IMR-90 (cell line): ENCODE measurements around the gene LPO. TPM values are rescaled to one million over a fixed set of nuclear protein-coding genes. Genes with fewer than 3 reads are reported as not detected.

Experiments used
- ATAC-seq: fragments of 200-7000 bp; cut with Tn5 transposase; 2 replicates; pipeline ENCODE4 v1.9.1; 2020; ENCODE audit warnings: low read depth, mild to moderate bottlenecking, moderate library complexity
- BruUV-seq: library from RNA; stranded (reverse); fragments of 400-500 nt; replicated peaks from 2 replicates; lab custom pipeline; 2021; lab: Mats Ljungman, UMichigan
- CTCF ChIA-PET: fragments of 300-600 bp; formaldehyde crosslinking; extraction: SDS; loops from one replicate; lab custom pipeline; 2021; ENCODE audit warnings: antibody characterized with exemption; lab: Yijun Ruan, JAX
- POLR2A ChIA-PET: fragments of 300-600 bp; sonication (Branson Sonifier 250); formaldehyde crosslinking; loops from one replicate; lab custom pipeline; 2022; ENCODE audit warnings: antibody characterized with exemption; ENCODE audit not compliant: unreplicated experiment; lab: Charles Lee
- DNase-seq: peaks from one replicate; pipeline ENCODE4 v3.0.0; 2013
- H2AFZ ChIP-seq: replicated peaks from 2 replicates; pipeline ENCODE3; 2013; ENCODE audit warnings: low read length, mild to moderate bottlenecking; ENCODE audit not compliant: poor library complexity
- H2AK5ac ChIP-seq: 2 replicates; pipeline ENCODE4 v1.6.1; 2013; ENCODE audit warnings: low read depth, low read length, inconsistent platforms
- H2AK9ac ChIP-seq: replicated peaks from 2 replicates; pipeline ENCODE3; 2013; ENCODE audit warnings: mild to moderate bottlenecking, low read depth, low read length, moderate library complexity; ENCODE audit not compliant: poor library complexity
- H2BK120ac ChIP-seq: 2 replicates; pipeline ENCODE4 v1.6.1; 2013; ENCODE audit warnings: low read depth, low read length, inconsistent platforms
- H2BK15ac ChIP-seq: 3 replicates; pipeline ENCODE4 v1.6.1; 2013; ENCODE audit warnings: low read depth, low read length, inconsistent platforms
- H2BK20ac ChIP-seq: 2 replicates; pipeline ENCODE4 v1.6.1; 2013; ENCODE audit warnings: low read depth, mild to moderate bottlenecking, inconsistent platforms, low read length, moderate library complexity
- H2BK5ac ChIP-seq: 2 replicates; pipeline ENCODE4 v1.6.1; 2013; ENCODE audit warnings: mild to moderate bottlenecking, low read depth, low read length, inconsistent platforms; ENCODE audit not compliant: poor library complexity, severe bottlenecking
- H3K14ac ChIP-seq: replicated peaks from 2 replicates; pipeline ENCODE4 v1.6.1; 2013; ENCODE audit warnings: low read depth, low read length, inconsistent platforms
- H3K18ac ChIP-seq: 2 replicates; pipeline ENCODE4 v1.6.1; 2013; ENCODE audit warnings: low read depth, low read length, control low read depth
- H3K23ac ChIP-seq: 2 replicates; pipeline ENCODE4 v1.6.1; 2013; ENCODE audit warnings: low read depth, low read length, inconsistent platforms
- H3K27ac ChIP-seq: 2 replicates; pipeline ENCODE4 v1.5.1; 2013; ENCODE audit warnings: mild to moderate bottlenecking, control low read depth, low read length; ENCODE audit not compliant: insufficient read depth
- H3K27me3 ChIP-seq: 2 replicates; pipeline ENCODE4 v1.6.1; 2013; ENCODE audit warnings: low read length; ENCODE audit not compliant: control insufficient read depth, insufficient read depth
- H3K36me3 ChIP-seq: 2 replicates; pipeline ENCODE4 v1.6.1; 2013; ENCODE audit warnings: low read length, mixed read lengths; ENCODE audit not compliant: control insufficient read depth, insufficient read depth
- H3K4ac ChIP-seq: 2 replicates; pipeline ENCODE4 v1.6.1; 2013; ENCODE audit warnings: low read depth, low read length, inconsistent platforms
- H3K4me1 ChIP-seq: 2 replicates; pipeline ENCODE4 v1.6.1; 2013; ENCODE audit warnings: low read length, mixed read lengths; ENCODE audit not compliant: control insufficient read depth, insufficient read depth
- H3K4me2 ChIP-seq: 2 replicates; pipeline ENCODE4 v1.6.1; 2013; ENCODE audit warnings: low read depth, mild to moderate bottlenecking, control low read depth, low read length, moderate library complexity
- H3K4me3 ChIP-seq: 2 replicates; pipeline ENCODE4 v1.5.1; 2013; ENCODE audit warnings: low read depth, mild to moderate bottlenecking, control low read depth, low read length, moderate library complexity; ENCODE audit not compliant: insufficient read depth
- H3K56ac ChIP-seq: 2 replicates; pipeline ENCODE4 v1.6.1; 2013; ENCODE audit warnings: low read length, inconsistent platforms; ENCODE audit not compliant: insufficient read depth; ENCODE audit errors: extremely low read depth
- H3K79me1 ChIP-seq, 2 experiments: 2 replicates each; pipeline ENCODE4 v1.6.1; 2013; ENCODE audit warnings: low read length in 2 of 2, inconsistent platforms in 1 of 2, low read depth in 1 of 2
- H3K9ac ChIP-seq: 2 replicates; pipeline ENCODE4 v1.6.1; 2013; ENCODE audit warnings: low read depth, low read length, control low read depth
- H3K9me1 ChIP-seq: 2 replicates; pipeline ENCODE4 v1.6.1; 2013; ENCODE audit warnings: low read length, inconsistent platforms; ENCODE audit not compliant: insufficient read depth
- H3K9me3 ChIP-seq: 2 replicates; pipeline ENCODE4 v1.6.1; 2013; ENCODE audit warnings: low read length; ENCODE audit not compliant: control insufficient read depth, insufficient read depth
- H4K20me1 ChIP-seq: 2 replicates; pipeline ENCODE4 v1.6.1; 2013; ENCODE audit warnings: low read length, inconsistent platforms; ENCODE audit not compliant: insufficient read depth
- H4K5ac ChIP-seq: 2 replicates; pipeline ENCODE4 v1.6.1; 2013; ENCODE audit warnings: mild to moderate bottlenecking, low read depth, low read length, control low read depth
- H4K8ac ChIP-seq, 2 experiments: 2 replicates each; pipeline ENCODE4 v1.6.1; 2013; ENCODE audit warnings: low read depth in 2 of 2, low read length in 2 of 2, control low read depth in 1 of 2, inconsistent platforms in 1 of 2
- H4K91ac ChIP-seq: 2 replicates; pipeline ENCODE4 v1.6.1; 2013; ENCODE audit warnings: low read depth, low read length, inconsistent platforms; ENCODE audit not compliant: insufficient read depth
- CTCF ChIP-seq: conservative IDR thresholded peaks from 2 replicates; pipeline ENCODE4 v1.5.1; 2012; ENCODE audit warnings: mild to moderate bottlenecking, low read depth, low read length, improper control_type of control experiment
- ELK1 ChIP-seq: fragments of 150-350 bp; IDR thresholded peaks from 2 replicates; pipeline ENCODE4 v1.6.1; 2016; ENCODE audit warnings: low read depth, mild to moderate bottlenecking, low read length, moderate library complexity, borderline replicate concordance
- MAFK ChIP-seq: IDR thresholded peaks from 2 replicates; pipeline ENCODE4 v1.6.1; 2012; ENCODE audit warnings: low read depth, low read length, improper control_type of control experiment
- MAZ ChIP-seq: IDR thresholded peaks from 2 replicates; pipeline ENCODE4 v1.6.1; 2012; ENCODE audit warnings: low read depth, mild to moderate bottlenecking, low read length, improper control_type of control experiment, moderate library complexity, borderline replicate concordance
- NFE2L2 ChIP-seq: fragments of 150-350 bp; IDR thresholded peaks from 2 replicates; pipeline ENCODE4 v1.6.1; 2016; ENCODE audit warnings: low read depth, mild to moderate bottlenecking, low read length
- RAD21 ChIP-seq: IDR thresholded peaks from 2 replicates; pipeline ENCODE4 v1.6.1; 2012; ENCODE audit warnings: low read length, improper control_type of control experiment
- RCOR1 ChIP-seq: IDR thresholded peaks from 2 replicates; pipeline ENCODE4 v1.6.1; 2012; ENCODE audit warnings: mild to moderate bottlenecking, low read length, improper control_type of control experiment; ENCODE audit not compliant: insufficient replicate concordance
- SMC3 ChIP-seq: fragments of 150-350 bp; IDR thresholded peaks from 2 replicates; pipeline ENCODE4 v1.6.1; 2016; ENCODE audit warnings: low read depth, mild to moderate bottlenecking, antibody characterized with exemption, low read length, moderate library complexity
- USF2 ChIP-seq: fragments of 150-350 bp; IDR thresholded peaks from 2 replicates; pipeline ENCODE4 v1.6.1; 2017; ENCODE audit warnings: mild to moderate bottlenecking, antibody characterized with exemption, low read length, low read depth
- WGBS, 2 experiments: methylation state at CpG; one replicate each; pipeline versions ENCODE4 v1.1.5 to v1.1.7; 2013; ENCODE audit warnings: missing lambda C conversion rate in 2 of 2; ENCODE audit not compliant: insufficient read length in 1 of 2; ENCODE audit errors: extremely low coverage in 2 of 2; 5-methylcytosine and 5-hydroxymethylcytosine counted together
- dilution Hi-C: fragments of 300-500 bp; cut with HindIII; formaldehyde crosslinking; loops from one replicate; pipeline ENCODE4 v1.14.3; 2018; ENCODE audit warnings: low sequenced_read_pairs; ENCODE audit not compliant: unreplicated experiment
- in situ Hi-C: fragments of 300-500 bp; cut with MboI; formaldehyde crosslinking; loops from 3 replicates; pipeline ENCODE4 v1.14.3; 2019; ENCODE audit warnings: low sequenced_read_pairs, inconsistent platforms, mixed read lengths
- intact Hi-C: fragments of 100-400 bp; cut with micrococcal nuclease; formaldehyde crosslinking; loops from 2 replicates; pipeline ENCODE4 v1.10.0; 2022
- polyA plus RNA-seq, 3 experiments: library from polyadenylated mRNA; depleted of rRNA; stranded (reverse); fragments of >200 nt; gene quantifications; 2 replicates each; pipeline ENCODE4 v1.2.3, GENCODE V29; 2012; ENCODE audit warnings: low replicate concordance in 1 of 3
- total RNA-seq: library from RNA; depleted of rRNA; stranded (reverse); fragments of >200 nt; gene quantifications from 2 replicates; pipeline ENCODE4 v1.2.3, GENCODE V29; 2012

Gene LPO
- total and polyA plus RNA-seq, 2 of the 4 experiments (the other 2 are of a cell fraction), result not detected

GRCh38 chr17:58273453-58274104 is 35.2 kb downstream of the LPO start:
- ChIA-PET CTCF (no interaction called here), POLR2A (no interaction called here)
- no peak overlapping the region for H2BK20ac ChIP-seq
- no peak overlapping the region for H2AK9ac ChIP-seq
- no peak overlapping the region for H2BK5ac ChIP-seq
- no peak overlapping the region for H3K27ac ChIP-seq
- no peak overlapping the region for H3K9ac ChIP-seq
- H4K8ac ChIP-seq, result no peak overlapping the region
- no peak overlapping the region for H3K14ac ChIP-seq
- H3K9me3 ChIP-seq, result no peaks in the 10 kb centered on the region
- H3K79me1 ChIP-seq, result no peaks in the 10 kb centered on the region
- dilution Hi-C loops, result no loop called here
- in situ Hi-C loops, result no loop called here
- H2AK5ac ChIP-seq, result no peak overlapping the region
- H2AFZ ChIP-seq, result peak overlapping the region; percentile 67
- no peak overlapping the region for H3K23ac ChIP-seq
- H2BK120ac ChIP-seq, result no peak overlapping the region
- no peaks in the 10 kb centered on the region for H3K9me1 ChIP-seq
- TF ChIP-seq MAZ (no peak), ELK1 (no peak), USF2 (no peak), MAFK (no peak), RCOR1 (no peak), NFE2L2 (no peak), CTCF (no peak), SMC3 (no peak), RAD21 (no peak)
- H3K56ac ChIP-seq, result no peak overlapping the region
- no peak overlapping the region for H3K4me2 ChIP-seq
- no peak overlapping the region for H4K91ac ChIP-seq
- no peaks in the 10 kb centered on the region for H3K36me3 ChIP-seq
- no peaks in the 10 kb centered on the region for H4K20me1 ChIP-seq
- peaks cover 2% of the 10 kb centered on the region for H3K27me3 ChIP-seq
- ATAC-seq, result no peak
- intact Hi-C loops, result no loop called here
- no peak overlapping the region for H3K4ac ChIP-seq
- H3K4me3 ChIP-seq, result no peak overlapping the region
- H2BK15ac ChIP-seq, result no peak overlapping the region
- H3K18ac ChIP-seq, result no peak overlapping the region
- H4K5ac ChIP-seq, result no peak overlapping the region
- BruUV-seq, result no TSS peak
- no CpG with 5 or more reads among the region's 15 CpGs for WGBS, 2 experiments
- no peaks in the 10 kb centered on the region for H3K4me1 ChIP-seq
- DNase-seq, result no peak
